HG03039 (cell line): ENCODE data around the gene SULF2.

Source experiments
- ATAC-seq: cut with Tn5 transposase; IDR thresholded peaks from one replicate; pipeline ENCODE4 v1.9.1; 2021; ENCODE audit warnings: mild to moderate bottlenecking, moderate library complexity; ENCODE audit not compliant: unreplicated experiment

SULF2 gene

DNA sequence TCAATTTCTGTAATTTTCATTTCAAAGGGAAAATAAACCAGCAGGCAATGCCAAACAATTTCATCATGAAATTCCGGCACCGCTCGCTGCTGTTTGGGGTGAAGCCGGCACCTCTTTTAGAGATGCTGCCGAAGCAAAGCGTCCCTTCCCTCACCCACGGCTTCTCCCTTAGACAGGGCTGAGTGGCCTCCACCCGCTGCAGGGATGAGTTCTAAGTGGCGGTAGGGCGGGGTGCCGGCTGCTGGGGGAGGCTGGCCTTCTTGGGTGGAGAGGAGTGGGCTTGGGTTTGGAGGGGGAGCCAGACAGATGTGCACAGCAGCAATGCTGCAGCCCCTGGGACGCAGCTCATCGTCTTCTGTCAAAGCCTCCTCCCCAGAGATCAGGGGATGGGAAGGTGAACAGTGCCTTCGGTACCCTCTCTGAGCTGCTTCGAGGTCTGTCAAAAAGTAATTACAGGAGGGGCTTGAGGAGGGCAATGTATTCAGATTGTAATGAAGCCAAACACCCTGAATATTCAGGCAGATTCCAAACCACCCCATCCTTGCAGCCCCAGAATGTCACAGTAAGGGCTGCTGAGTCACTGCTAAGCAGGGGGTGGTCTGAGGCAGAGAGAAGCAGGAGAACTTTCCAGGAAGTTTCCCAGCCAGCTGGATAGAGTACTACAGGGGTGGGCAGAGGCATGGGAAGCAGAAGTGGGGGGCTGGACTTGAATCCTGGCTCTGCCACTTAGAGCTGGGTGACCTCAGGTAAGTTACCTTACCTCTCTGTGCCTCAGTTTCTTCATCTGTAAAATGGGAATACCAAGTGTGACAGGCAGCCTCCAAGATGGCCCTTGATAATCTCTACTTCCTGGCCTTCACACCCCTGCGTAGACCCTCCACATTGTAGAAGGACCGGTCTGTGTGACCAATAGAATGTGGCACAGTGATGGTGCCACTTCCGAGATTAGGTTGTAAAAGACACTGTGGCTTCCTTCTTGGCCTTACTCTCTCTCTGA, 96.6 kb downstream of the SULF2 start:
- no peak for ATAC-seq

DNA sequence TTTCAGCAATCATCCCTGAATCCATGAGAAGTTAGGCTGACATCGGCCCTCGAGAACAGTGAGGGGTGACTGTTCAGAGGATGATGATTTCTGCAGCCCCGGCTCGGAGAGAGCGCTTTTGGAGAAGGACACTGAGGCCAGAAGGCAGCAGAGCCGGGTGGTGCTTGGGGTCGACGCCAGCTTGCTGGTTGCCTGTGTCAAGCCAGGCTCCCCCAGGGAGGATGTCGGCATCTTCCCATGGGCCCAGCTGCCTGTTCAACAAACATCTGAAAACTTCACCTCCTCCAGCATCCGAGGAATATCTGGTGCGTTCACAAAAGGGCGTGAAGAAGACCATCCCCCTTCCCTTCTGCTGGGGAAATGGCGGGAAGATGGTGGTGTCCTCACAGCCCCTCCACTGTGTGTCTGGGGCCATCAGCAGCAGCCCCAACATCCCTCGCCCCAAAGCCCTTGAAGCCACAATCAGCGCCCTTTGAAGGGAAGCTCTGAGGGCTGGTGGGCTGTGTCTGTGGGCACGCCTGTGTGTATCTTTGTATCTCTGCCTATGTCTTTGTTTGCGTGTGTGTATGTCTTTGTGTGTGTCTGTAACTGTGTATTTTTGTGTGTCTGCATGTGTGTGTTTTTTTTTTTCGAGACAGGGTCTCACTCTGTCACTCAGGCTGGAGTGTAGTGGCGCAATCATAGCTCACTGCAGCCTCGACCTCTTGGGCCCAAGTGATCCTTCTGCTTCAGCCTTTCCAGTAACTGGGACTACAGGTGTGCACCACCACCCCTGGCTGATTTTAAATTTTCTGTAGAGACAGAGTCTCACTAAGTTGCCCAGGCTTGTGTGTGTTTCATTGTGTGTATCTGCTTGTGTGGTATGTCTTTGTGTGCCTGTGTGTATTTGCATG, 97.9 kb downstream of the SULF2 start:
- ATAC-seq: no peak

DNA sequence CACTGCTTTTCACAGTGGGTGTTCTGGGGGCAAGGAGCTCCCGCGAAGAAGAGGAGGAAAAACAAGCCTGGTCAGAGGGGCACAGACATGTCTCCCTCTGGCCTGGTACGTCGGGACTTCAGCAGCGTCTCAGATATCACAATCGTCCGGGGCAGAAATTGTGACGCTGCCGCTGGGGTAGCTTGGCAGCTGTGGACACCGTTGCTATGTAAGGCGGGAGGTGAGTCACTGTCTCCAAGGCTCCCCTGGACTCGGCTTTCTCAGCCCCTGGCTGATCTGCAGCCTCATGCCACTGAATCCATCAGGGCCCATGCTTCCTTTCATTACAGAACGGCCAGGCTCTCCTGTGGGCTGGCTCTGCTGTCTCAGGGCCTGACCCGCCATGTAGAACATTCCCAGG, 98.7 kb downstream of the SULF2 start:
- ATAC-seq: no peak

DNA sequence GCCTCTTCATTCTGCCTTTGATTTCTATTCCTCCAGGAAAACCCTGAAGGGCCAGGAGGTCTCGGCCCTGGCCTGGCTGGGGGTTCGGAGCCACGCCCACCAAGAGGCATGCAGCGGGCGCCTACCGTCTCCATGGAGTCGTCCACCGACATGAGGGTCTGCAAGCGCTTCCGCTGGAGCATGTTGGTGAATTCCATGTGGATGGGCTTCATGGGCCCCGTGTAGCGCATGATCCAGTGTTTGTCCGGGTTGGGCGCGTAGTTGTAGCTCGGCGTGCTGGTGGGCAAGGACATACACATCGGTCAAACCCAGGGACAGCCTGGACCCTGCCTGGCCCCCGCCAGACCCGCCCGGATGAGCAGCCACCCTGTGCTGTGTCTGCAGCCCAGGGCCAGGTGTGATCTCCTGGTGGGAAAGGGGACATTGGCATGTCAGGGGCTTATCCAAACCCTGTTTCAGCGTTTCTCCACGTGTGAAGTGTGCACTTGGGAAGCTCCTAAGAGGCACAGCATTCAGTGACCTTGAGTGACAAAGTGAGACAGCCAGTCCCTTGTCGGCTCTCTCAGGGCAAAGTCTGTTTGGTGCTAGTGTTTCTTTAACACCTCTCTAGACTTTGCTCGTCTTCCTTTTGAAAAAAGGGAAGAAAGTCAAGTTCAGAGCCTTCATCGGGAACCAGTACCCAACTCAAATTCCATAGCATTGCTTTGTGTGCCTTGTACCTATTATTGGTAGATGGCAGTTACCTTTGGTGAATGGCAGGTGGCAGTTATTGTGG, 100.8 kb downstream of the SULF2 start:
- ATAC-seq: no peak

DNA sequence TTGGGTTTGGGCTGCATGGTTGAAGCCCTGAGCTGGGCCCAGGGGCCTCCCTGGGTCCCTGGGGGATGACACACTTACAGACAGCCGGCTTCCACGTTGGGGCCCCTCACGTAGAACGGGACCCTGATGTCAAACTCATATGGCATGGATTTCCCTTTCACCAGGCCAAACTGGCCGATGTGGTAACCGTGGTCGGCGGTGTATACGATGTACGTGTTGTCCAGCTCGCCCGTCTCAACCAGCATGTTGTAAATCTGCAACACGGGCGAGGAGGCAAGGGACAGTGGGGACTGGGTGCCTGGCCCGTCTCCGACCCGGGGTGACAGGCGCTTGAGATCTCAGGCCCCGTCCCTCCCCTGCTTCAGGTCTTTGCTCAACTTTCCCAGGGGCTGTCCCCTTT, 102.4 kb downstream of the SULF2 start:
- no peak for ATAC-seq

DNA sequence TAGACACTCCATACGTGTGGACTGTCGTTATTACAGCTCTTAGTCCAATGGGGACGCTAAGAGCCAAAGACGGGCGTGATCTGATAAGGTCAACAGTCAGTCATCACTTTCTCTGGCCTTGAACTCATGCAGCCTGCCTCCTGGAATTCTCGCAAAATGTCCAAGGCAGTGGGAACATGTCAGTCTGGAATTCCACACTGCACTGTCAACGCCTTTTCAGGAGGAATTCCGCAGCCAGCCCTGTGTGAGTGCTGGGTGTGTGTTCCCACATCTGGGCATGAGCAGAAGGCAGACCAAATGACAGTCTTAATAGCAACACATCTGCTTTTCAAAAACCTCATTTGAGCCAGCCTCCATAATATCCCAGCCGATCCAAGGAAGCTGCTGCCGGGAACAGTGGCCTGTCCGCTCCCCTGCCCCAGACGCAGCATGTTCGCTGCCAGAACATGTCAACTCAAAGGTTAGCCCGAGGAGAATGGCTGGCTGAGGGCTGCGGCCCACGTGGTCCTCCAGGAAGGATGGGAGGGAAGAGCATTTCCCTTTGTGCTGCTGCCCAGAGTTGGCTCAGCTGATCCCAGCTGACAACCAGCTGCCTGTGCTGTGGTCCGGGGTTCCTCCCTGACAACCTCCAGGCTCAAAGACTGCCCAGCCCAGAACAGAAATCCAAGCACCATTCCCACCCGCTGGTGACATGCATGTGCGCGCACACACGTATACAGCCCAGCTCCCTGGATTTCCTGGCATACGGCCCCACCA, 103.1 kb downstream of the SULF2 start:
- ATAC-seq: no peak

DNA sequence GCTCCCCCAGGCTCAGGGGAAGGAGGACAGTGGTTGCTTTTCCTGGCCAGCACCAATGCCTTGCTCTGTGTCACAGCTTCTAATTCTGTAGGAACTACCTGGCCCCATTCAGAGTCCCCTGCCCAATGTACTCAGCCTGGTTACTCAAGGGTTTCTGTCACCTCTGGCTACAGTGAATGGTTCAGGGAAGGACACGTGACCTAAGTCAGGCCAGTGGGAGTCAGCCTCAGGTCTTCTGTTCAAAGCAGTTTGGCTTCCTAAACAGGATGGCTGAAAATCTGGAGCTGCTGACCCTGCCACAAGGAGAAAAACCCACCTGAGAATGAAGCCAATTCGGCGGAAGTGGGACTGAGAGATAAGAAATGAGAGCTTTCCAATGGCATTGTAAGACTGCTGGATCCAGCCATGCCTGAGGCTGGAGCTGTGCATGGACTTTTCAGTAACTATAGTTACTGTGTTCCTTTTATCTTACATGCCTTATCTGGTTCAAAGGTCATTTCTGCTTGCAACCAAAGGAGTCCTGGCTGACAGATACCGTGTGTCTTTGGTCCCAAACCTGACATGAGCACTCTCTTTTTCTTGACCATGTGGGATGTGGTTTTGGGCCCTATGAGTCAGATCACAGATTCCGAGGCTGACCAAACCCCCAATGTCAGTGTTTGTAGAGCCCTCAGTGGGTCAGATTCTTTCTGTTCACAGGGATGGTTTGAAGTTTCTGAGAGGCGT, 104.3 kb downstream of the SULF2 start:
- no peak for ATAC-seq

DNA sequence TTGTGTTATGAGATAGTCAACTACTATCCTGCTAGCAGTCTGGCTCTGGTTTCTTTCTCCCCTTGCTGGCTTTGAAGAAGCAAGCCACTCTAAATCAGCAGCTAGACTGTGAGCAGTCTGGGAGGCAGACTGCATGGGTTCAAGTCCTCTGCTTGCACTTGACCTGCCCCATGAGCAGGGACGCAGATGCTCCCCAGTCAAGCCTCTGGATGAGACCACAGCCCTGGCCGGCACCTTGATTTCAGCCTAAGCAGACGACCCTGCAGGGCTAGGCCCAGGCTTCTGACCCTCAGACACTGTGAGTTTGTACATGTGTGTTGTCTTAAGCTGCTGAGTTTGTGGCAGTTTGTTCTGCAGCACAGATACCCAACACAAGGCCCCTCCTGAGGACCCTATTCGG, 105.8 kb downstream of the SULF2 start:
- ATAC-seq: no peak

DNA sequence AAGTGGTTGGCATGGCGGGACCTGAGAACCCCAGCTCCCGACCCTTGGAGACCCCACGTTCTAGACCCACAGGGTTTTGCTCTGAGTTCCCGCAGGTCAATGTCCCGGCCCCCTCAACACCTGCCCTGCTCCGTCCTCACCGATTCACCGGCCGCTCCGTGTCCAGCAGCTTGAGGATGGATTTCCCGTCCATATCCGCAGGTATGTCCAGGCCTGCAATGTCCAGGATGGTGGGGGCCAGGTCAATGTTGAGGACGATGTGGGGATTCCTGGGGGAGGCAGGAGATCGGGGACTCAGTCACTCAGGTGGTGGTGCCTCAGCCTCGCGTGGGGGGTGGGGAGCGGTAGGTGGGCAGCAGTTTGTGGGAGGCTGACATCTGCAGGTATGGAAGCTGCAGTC, 106.7 kb downstream of the SULF2 start:
- ATAC-seq: no peak

DNA sequence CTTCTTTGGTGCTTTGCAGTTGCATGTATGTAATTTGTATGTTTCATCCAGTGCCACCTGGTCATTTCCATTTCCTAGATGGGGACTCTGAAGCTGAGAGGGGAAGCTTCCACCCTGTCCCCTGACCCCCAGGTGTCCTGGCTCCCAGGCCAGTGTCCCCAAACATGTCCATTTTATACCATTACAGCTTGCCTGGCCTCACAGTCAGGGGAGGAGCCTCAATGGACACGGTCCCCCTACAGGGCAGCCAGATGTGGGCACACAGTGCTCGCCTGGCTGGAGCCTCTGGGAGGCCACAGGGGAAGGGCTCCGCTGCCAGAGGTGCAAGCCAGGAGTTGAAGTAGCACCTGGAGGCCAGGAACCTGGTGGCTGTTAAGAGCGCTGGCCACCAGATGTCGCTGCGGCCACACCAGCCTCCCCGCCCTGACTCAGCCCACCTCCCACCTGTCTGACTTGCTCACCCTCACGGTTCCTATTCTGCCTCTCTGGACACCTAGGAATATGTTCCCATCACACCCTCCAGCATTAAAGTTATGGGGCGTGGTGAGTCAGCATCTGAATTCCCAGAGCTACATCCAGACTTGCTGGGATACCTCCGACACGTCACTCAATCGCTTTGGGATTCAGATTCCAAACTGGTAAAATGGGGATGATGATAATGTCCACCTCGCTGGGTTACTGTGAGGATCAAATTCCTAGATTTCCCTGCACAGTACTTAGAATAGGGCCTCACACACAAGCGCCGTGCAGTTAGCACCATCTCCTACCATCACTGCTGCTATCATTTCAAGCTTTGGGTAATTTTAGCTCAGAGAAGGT, 107.4 kb downstream of the SULF2 start:
- no peak for ATAC-seq

DNA sequence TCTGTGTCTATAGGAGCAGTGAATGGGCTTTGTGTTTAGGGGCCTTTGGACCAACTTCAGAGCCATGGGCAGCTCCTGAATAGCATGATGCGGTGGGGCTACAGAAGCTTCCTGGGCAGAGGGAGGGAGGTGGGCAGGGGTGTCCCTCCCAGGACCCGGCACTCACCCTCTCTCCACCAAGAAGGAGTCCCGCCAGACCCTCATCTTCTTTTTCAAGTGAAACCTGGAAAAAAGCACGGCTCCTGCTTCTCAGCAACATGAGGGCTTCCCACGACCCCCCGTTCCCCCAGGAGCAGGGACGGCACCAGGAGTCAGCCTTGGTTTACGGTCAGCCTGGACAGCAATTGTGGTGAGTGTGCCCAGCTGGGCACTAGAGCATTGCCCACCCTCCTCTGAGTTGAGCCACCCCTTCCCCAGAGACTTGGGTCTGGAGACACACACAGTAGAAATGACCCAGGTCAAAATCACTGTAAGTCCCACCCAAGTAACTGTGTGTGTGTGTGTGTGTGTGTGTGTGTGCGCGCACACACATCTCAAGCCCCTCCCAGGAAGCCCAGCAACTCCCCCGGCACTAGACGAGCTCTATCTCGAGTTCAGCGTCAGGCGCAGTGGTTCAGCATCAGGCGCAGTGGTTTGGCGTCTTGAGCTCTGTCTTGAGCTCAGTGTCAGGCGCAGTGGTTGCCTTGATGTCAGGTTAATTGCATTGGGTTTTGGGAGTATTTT, 108.2 kb downstream of the SULF2 start:
- ATAC-seq: no peak

DNA sequence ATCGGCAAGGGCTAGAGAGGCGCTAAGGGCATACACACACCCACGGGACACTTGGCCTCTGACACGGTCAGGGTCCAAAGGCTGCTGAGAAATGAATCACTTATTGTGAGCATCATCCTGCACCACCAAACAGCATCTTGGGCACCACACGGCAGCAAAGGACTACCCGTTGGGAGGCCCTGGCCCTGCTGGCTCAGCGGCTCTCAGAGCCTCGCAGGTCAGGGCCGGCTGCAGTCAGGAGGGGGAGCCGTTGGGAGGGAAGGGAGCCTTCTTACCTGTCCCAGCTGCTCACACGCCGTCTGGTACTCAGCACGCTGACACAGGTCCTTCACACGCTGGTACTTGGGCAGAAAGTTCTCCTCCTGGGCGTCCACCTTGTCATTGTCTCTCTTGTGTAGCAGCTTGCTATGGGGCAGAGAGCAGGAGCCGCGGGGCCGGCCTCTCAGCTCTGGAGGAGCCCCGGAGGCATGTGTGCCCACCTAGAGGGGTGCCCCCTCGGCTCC, 109.0 kb downstream of the SULF2 start:
- no peak for ATAC-seq

DNA sequence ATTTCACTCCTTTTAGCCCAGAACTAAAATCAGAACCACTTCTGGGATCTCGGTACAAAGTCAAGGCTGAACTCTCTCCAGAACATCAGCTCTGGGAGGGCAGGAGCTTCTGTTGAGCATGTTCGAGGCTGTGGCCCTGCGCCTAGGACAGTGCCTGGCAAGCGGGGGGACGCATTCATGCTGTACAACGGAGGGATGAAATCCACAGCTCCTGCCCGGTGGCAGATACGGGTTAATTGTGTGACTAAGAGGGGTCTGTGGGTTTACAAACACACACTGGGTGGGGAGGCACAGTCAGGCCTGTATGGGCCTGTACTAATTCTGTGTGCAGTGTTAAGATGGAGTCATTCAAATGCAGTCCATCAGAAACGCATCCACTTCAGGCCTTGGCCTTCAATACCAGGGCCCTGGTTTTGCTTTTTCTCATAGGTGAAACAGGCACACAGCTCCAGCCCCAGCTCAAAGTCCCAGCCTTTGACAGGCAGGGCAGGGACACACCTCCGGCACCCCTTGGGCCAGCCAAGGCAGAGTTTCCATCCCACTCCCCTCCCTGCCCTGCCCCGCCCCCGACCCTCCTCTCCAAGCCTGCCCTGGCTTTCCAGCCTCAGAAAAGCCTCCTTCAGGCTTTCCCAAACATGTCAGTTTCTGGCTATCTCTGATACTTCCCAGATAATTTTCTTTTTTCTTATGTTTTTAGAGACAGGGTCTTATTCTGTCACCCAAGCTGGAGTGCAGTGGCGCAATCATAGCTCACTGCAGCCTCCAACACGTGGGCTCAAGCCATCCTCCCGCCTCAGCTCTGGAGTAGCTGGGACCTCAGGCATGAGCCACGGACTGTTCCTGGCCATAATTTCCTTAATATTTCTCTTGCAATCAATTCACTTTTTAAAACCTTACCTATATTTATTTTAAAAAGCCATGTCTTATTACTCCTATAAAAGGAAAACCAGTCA, 109.8 kb downstream of the SULF2 start:
- no peak for ATAC-seq

DNA sequence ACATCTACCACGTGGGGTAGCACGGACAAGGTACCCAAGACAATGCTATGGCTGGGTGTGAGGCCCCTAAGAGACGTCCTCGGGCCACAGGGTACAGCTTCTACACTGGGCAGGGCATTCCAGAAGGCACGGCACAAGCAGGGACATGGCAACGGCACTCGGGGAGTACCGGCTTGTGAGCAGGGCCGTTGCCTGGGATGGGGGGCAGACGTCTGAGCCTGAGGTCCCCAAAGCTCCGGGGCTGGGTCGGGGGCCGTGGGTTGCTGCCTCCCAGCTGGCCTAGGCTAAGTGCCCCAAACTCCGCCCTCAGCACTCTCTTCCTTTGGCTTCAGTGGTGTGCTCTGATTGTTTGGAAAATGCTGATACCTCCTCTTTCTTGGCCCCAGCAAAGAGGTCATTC, 110.6 kb downstream of the SULF2 start:
- no peak for ATAC-seq

DNA sequence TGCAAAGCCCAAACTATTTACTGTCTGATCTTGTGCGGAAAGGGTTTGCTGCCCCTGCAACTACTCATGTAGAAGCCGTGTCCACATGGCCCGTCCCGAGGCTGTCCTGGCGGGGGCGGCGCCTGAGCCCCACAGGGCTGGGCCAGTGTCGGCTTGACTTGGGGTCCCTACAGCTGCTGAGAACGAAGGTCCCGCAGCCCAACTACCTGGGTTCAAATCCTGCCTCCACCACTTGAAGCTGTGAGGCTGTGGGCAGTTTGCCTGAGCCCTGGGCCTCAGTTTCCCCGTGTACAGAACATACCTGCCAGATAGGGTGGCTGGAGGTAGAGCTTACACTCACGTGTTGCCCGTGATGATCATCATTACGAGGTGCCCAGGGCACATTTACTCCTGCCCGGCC, 111.1 kb downstream of the SULF2 start:
- no peak for ATAC-seq

DNA sequence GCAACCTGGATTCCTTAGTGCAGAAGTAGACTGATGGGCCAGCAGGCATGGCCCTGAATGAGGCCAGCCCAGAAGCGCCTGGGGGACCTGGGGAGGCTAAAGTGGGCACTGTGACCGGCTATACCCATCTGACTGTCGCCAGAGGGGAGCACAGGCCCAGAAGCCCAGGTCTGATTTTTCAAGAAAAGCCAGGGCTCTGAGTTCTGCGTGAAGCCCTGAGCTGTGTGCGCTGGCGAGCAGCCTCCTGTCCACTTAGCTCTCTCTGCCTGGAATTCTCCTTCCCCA, 111.7 kb downstream of the SULF2 start:
- ATAC-seq: no peak
